Body of pancreas (tissue), 4 donors: ENCODE data around the gene LEFTY1. TPM values are rescaled to one million over a fixed set of nuclear protein-coding genes. Genes with fewer than 3 reads are reported as not detected.

Experiments
- ATAC-seq: fragments of 150-250 bp; one replicate; pipeline ENCODE4 v1.9.1; 2016
- DNase-seq, 4 donors: peaks; one replicate each; pipeline ENCODE4 v3.0.0-alpha.2; 2019
- H3K27ac ChIP-seq, 4 donors: fragments of 200-600 bp; sonication (generic); 1 replicate in 3 of 4; 2 replicates in 1 of 4; pipeline versions ENCODE4 v1.5.1 to v1.6.1; 2016 to 2019; ENCODE audit warnings: mild to moderate bottlenecking in 1 of 4, mixed read lengths in 1 of 4, moderate library complexity in 1 of 4
- H3K27me3 ChIP-seq, 2 donors: fragments of 200-600 bp; sonication (generic); one replicate each; pipeline ENCODE4 v1.6.0; 2016; ENCODE audit warnings: mild to moderate bottlenecking in 1 of 2
- H3K36me3 ChIP-seq, 2 donors: fragments of 200-600 bp; sonication (generic); replicated peaks in 1 of 2; 2 replicates each; pipeline ENCODE4 v1.5.1; 2016; ENCODE audit warnings: low read depth in 2 of 2; ENCODE audit not compliant: insufficient read depth in 1 of 2
- H3K4me1 ChIP-seq: fragments of 200-600 bp; sonication (generic); one replicate; pipeline ENCODE4 v1.6.0; 2016
- H3K4me3 ChIP-seq, 2 donors: fragments of 200-600 bp; sonication (generic); 1 replicate in 1 of 2; 2 replicates in 1 of 2; pipeline ENCODE4 v1.5.1; 2016 to 2019
- H3K9me3 ChIP-seq, 3 donors: fragments of 200-600 bp; sonication (generic); 1 replicate in 2 of 3; 2 replicates in 1 of 3; pipeline ENCODE4 v1.5.1; 2016
- POLR2A ChIP-seq, 3 donors: fragments of 450-650 bp; IDR thresholded peaks; one replicate each; pipeline ENCODE4 v1.6.1; 2016; ENCODE audit warnings: antibody characterized with exemption in 3 of 3, mild to moderate bottlenecking in 2 of 3
- WGBS, 2 donors: methylation state at CpG; one replicate each; pipeline ENCODE4 v1.1.5; 2017; 5-methylcytosine and 5-hydroxymethylcytosine counted together
- intact Hi-C: fragments of 100-400 bp; cut with DNase I; formaldehyde crosslinking; loops from one replicate; pipeline ENCODE4 v1.15.1; 2023
- total RNA-seq, 2 donors: library from RNA; depleted of rRNA; stranded (reverse); fragments of >200 nt; gene quantifications; one replicate each; pipeline ENCODE4 v1.1.0, GENCODE V29; 2016
- TF ChIP-seq, protein P1 (sequence below), 7 experiments: fragments of 450-650 bp in 4 of 7; fragments of 200-600 bp in 3 of 7; sonication (generic) in 3 of 7; IDR thresholded peaks; one replicate each; pipeline ENCODE4 v1.5.1; 2016 to 2019; ENCODE audit warnings: antibody characterized with exemption in 7 of 7

The LEFTY1 gene
- total RNA-seq, 2 donors from 2014 or later: 138 to 153 TPM

DNA sequence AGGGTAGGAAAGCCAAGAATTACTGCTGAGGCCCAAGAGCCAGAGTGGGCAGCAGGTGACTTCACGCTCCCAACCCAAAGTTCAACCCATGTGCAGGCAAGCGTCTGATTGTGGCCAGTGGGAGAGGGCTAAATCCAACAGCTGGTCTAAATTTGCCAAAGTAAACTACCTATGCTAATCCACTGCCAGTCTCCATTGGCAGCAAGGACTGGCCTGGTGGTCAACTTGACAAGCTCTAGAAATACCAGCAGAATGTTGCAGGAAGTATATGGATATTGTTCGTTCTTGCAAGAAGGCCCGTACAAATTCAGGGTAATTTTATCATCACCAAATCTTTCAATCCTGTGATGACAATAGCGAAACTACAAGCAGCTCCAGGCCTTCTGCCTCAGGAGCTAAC is 8.3 kb downstream of the LEFTY1 start:
- intact Hi-C loops: no loop called here
- peak overlapping the region; percentile 95 to 98 (median 96) for H3K27ac ChIP-seq

GRCh38 chr1:225880222-225880588 is 8.7 kb downstream of the LEFTY1 start:
- Histone ChIP-seq H3K4me3 (no peak overlapping the region), H3K4me1 (peaks cover 71% of the 10 kb centered on the region), H3K36me3 (no peaks in the 10 kb centered on the region), H3K9me3 (no peaks in the 10 kb centered on the region), H3K27ac (peak overlapping the region; percentile 95 to 98 (median 96)), H3K27me3 (no peaks in the 10 kb centered on the region)
- 5 to 21% methylated on average over 2 of the region's 2 CpGs for WGBS, 2 donors
- no peak for ATAC-seq
- intact Hi-C loops: no loop called here
- peak in 3 of 4 donors; percentile 45 to 61 (median 53) for DNase-seq
- peak in 2 of 3 donors; percentile 6 to 35 for TF ChIP-seq POLR2A (IDR thresholded peaks at IDR 0.05)
- TF ChIP-seq, protein P1, sequence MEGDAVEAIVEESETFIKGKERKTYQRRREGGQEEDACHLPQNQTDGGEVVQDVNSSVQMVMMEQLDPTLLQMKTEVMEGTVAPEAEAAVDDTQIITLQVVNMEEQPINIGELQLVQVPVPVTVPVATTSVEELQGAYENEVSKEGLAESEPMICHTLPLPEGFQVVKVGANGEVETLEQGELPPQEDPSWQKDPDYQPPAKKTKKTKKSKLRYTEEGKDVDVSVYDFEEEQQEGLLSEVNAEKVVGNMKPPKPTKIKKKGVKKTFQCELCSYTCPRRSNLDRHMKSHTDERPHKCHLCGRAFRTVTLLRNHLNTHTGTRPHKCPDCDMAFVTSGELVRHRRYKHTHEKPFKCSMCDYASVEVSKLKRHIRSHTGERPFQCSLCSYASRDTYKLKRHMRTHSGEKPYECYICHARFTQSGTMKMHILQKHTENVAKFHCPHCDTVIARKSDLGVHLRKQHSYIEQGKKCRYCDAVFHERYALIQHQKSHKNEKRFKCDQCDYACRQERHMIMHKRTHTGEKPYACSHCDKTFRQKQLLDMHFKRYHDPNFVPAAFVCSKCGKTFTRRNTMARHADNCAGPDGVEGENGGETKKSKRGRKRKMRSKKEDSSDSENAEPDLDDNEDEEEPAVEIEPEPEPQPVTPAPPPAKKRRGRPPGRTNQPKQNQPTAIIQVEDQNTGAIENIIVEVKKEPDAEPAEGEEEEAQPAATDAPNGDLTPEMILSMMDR (IDR thresholded peaks at IDR 0.05): no peak

More for the DNA sequence above, 8.3 kb downstream of the LEFTY1 start:
- H3K9me3 ChIP-seq: no peaks in the 10 kb centered on the region
- WGBS, 2 donors: 13 to 16% methylated on average over 5 of the region's 5 CpGs
- H3K4me1 ChIP-seq: peaks cover 67% of the 10 kb centered on the region
- TF ChIP-seq, protein P1 (IDR thresholded peaks at IDR 0.05): peak in 1 of 7 experiments; percentile 4
- TF ChIP-seq POLR2A (IDR thresholded peaks at IDR 0.05): no peak
- no peak overlapping the region for H3K4me3 ChIP-seq
- no peaks in the 10 kb centered on the region for H3K27me3 ChIP-seq
- H3K36me3 ChIP-seq: no peaks in the 10 kb centered on the region
- ATAC-seq (no peak), DNase-seq (peak; percentile 35 to 69 (median 62))

DNA sequence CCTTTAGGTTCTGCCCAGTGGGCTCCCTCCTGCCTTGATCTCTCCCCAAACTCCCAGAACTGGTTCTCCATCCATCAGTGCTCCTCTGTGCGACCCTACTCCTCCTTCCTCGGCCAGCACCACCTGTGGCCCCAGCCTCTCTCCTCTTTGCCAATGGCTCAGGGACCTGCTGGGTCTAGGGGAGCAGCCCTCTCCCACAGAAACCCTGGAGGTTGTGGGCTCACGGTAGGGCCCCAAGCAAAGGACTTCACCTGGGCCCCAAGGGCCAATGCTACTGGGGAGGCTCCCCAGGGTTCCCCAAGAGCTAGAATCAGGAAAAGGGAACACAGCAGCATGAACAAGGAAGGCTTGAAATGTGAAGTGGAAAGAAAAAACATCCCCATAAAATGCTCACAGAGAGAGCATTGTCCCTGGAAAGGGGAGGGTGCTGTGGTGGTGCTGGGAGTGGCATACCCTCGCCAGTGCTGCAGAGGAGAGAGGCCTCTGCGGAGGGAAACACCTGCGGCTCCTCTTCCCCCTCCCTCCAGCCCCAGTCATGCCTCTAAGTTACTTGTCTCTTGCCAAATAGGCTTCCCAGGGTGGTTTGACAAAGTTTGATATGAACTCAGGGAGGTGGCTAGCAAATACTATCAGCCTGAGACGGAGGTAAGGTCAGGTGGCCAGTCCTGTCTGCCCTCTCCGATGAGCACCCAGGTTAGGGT is 9.3 kb downstream of the LEFTY1 start:
- peak overlapping the region; percentile 95 to 98 (median 96) for H3K27ac ChIP-seq
- no peaks in the 10 kb centered on the region for H3K27me3 ChIP-seq
- intact Hi-C loops: no loop called here
- no peaks in the 10 kb centered on the region for H3K9me3 ChIP-seq
- 25 to 32% methylated on average over 8 of the region's 8 CpGs for WGBS, 2 donors
- ATAC-seq: peak; percentile 18
- no peaks in the 10 kb centered on the region for H3K36me3 ChIP-seq
- no peak overlapping the region for H3K4me3 ChIP-seq
- TF ChIP-seq, protein P1 (IDR thresholded peaks at IDR 0.05): no peak
- TF ChIP-seq POLR2A (IDR thresholded peaks at IDR 0.05): peak in 2 of 3 donors; percentile 61 to 71
- peaks cover 76% of the 10 kb centered on the region for H3K4me1 ChIP-seq
- DNase-seq: peak; percentile 57 to 78 (median 70)

DNA sequence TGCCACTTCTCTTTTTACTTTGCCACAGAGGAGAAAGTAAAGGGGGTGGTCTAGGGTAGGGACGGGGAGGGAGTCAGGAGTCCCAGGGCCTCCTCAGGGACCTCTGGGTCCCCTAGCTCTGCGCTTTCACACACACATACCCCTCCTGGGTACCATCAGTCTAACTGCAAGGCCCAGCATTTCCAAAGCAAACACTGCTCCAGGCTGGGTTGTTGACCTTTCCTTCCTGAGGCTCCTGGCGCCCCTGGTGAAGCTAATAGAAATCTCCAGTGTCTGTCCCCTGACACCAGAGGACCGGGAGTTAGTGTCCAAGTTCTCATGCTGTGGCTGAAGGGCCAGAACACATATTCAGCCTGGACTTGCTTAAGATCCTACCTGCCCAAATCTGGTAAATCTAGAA is 10.7 kb downstream of the LEFTY1 start:
- ATAC-seq (no peak), DNase-seq (no peak)
- peak overlapping the region; percentile 95 to 98 (median 96) for H3K27ac ChIP-seq
- H3K27me3 ChIP-seq: no peaks in the 10 kb centered on the region
- TF ChIP-seq POLR2A (IDR thresholded peaks at IDR 0.05): no peak
- TF ChIP-seq, protein P1 (IDR thresholded peaks at IDR 0.05): no peak
- H3K4me3 ChIP-seq: no peak overlapping the region
- H3K9me3 ChIP-seq: no peaks in the 10 kb centered on the region
- intact Hi-C loops: no loop called here
- H3K36me3 ChIP-seq: peaks cover 7 to 11% of the 10 kb centered on the region in 2 donors
- 47 to 55% methylated on average over 4 of the region's 4 CpGs for WGBS, 2 donors
- H3K4me1 ChIP-seq: peaks cover 82% of the 10 kb centered on the region

DNA sequence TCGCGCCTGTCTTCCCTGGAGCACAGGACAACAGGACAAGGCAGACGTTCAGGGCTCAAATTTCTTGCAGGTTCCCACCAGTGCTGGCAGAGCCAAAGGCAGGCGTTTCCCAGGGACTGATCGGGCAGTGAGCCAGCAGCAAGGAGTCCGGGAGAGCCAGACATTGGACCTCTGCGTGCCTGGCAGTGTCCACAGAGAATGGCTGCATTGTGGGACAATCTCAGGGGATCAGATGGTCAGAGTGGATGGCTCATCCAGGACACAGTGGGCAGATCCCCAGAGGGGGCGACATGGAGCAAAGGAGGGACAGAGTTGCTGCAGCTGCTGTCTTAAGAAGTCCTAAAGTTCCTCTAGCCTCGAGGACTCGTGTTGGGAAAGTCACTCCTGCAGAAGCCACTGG is 11.4 kb downstream of the LEFTY1 start:
- H3K36me3 ChIP-seq: peaks cover 7 to 13% of the 10 kb centered on the region in 2 donors
- H3K4me3 ChIP-seq: no peak overlapping the region
- H3K4me1 ChIP-seq: peaks cover 79% of the 10 kb centered on the region
- intact Hi-C loops: no loop called here
- peak; percentile 60 to 82 (median 70) for DNase-seq
- no peaks in the 10 kb centered on the region for H3K9me3 ChIP-seq
- WGBS, 2 donors: 13 to 30% methylated on average over 7 to 9 of the region's 10 CpGs
- peak overlapping the region; percentile 95 to 98 (median 96) for H3K27ac ChIP-seq
- peak in 2 of 3 donors; percentile 17 to 30 for TF ChIP-seq POLR2A (IDR thresholded peaks at IDR 0.05)
- TF ChIP-seq, protein P1 (IDR thresholded peaks at IDR 0.05): peak in 5 of 7 experiments; percentile 15 to 43 (median 31)
- no peak for ATAC-seq
- H3K27me3 ChIP-seq: no peaks in the 10 kb centered on the region
